Measurements from ENCODE around the gene CYS1. TPM values are rescaled to one million over a fixed set of nuclear protein-coding genes. Genes with fewer than 3 reads are reported as not detected.
"Not testable (repeated sequence)": the region's sequence is repeated elsewhere in the genome, so short reads cannot be mapped to it uniquely, and the experiment has no call there.

Gene CYS1
- total and polyA plus RNA-seq, 9 donors, result 6.5 to 16.8 (median 11.5) TPM

DNA sequence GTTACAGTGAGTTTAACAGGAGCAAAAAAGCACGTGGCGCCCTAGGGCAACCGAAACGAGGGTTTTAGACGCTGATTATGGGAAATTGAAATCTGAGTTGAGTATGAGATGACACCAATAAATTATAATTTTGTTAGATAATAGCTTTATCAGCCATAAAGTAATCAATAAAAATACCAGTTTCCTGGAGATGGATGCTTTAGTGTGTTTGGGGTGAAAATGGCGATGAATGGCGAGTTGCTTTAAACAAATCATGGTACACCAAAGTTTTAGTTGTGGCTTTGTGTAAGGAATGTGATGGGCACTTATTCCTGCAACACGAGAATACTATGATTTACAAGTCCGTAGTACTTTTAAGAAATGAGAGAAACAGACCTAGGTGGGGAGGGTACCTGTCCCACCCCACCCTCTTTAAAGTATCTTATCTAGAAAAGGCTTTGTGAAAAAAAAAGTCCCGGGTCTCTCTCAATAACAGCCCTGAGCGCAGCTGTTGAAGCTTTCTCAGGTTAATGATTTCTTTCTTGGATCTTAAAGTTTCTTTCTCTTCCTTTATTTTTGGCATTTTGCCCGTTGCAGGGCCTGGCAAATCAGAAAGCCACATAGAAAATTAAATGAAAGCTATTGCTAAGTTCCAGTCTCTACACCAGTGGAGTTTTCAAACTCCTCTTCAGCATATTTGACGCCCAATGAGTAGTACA lies 40.8 kb upstream of the CYS1 start:
- H3K4me1 ChIP-seq (ENCODE audit: control insufficient read depth, insufficient read depth, low read length), result peaks cover 34% of the 10 kb centered on the region
- H3K36me3 ChIP-seq (ENCODE audit: control insufficient read depth, insufficient read depth, low read length), result no peaks in the 10 kb centered on the region
- H3K4me3 ChIP-seq (ENCODE audit: low read length), result peak overlapping the region; percentile 60
- H3K9me3 ChIP-seq (replicated peaks; ENCODE audit: control insufficient read depth, low read depth, low read length), result no peaks in the 10 kb centered on the region
- peak; percentile 28 for DNase-seq
- WGBS (ENCODE audit: insufficient coverage), result 50% methylated on average over 2 of the region's 13 CpGs
- peak overlapping the region; percentile 25 for H3K27ac ChIP-seq (ENCODE audit: low read length)
- H3K27me3 ChIP-seq (ENCODE audit: control insufficient read depth, insufficient read depth, low read length), result peaks cover 2% of the 10 kb centered on the region

DNA sequence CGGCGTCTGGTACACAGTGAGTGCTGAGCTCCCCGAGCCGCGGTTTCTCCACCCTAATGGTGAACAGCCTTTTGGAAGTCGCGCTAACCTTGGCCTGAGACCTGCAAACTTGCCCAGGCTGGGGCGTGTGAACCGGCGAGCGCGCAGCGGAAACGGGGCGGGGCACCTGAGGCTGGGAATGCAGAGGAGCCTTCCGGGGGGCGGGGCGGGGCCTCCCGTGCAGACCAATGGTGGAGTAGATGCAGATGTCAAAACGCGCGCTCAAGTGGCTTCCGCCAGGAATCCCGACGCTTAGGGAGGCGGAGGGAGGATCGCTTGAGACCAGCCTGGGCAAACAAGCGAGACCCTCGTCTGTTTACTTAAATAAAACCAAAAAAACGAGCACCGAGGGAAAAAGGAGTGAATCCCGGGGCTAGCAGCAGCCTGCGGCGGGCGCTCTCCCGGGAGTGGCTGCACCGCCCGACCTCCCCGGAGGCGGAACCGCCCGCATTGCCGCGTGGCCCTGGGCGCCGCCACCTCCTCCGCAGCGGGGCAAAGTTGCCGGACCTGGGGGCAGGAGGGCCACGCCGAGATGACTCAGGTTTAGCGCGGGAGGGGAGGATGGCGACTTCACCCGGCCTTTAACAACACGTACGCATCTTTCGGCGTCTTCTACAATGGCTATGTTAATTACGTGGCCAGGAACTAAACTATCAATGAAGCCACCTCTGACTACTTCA lies 40.1 kb upstream of the CYS1 start:
- H3K27ac ChIP-seq (ENCODE audit: low read length), result peak overlapping the region; percentile 25
- peak overlapping the region; percentile 60 for H3K4me3 ChIP-seq (ENCODE audit: low read length)
- H3K9me3 ChIP-seq (replicated peaks; ENCODE audit: control insufficient read depth, low read depth, low read length), result no peaks in the 10 kb centered on the region
- no peaks in the 10 kb centered on the region for H3K36me3 ChIP-seq (ENCODE audit: control insufficient read depth, insufficient read depth, low read length)
- WGBS (ENCODE audit: insufficient coverage), result under 1% methylated on average over 55 of the region's 60 CpGs
- peaks cover 33% of the 10 kb centered on the region for H3K4me1 ChIP-seq (ENCODE audit: control insufficient read depth, insufficient read depth, low read length)
- H3K27me3 ChIP-seq (ENCODE audit: control insufficient read depth, insufficient read depth, low read length), result peaks cover 2% of the 10 kb centered on the region
- DNase-seq, result peak; percentile 91

DNA sequence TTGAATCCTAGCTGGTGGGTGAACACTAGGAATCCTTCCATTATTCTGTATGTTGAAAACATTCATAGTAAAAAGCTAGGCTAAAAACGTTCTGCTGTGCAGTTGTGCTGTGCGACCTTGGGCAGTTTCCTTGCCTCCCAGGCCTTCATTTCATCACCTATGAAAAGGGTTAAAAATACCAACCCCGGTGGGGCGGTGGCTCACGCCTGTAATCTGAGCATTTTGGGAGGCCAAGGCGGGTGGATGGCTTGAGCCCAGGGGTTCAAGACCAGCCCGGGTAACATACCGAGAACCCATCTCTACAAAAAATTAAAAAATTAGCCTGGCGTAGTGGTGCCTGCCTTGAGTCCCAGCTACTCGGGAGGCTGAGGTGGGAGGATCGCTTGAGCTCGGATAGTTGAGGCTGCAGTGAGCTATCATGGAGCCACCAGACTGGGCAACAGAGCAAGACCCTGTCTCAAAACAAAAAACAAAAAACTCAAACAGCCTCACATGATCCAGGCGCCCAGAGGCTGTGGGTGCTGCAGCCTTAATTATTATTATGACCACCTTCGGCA lies 39.5 kb upstream of the CYS1 start:
- Histone ChIP-seq H3K4me3 (ENCODE audit: low read length) (peak overlapping the region; percentile 60), H3K27me3 (ENCODE audit: control insufficient read depth, insufficient read depth, low read length) (peaks cover 2% of the 10 kb centered on the region), H3K4me1 (ENCODE audit: control insufficient read depth, insufficient read depth, low read length) (peaks cover 30% of the 10 kb centered on the region), H3K9me3 (replicated peaks; ENCODE audit: control insufficient read depth, low read depth, low read length) (no peaks in the 10 kb centered on the region), H3K36me3 (ENCODE audit: control insufficient read depth, insufficient read depth, low read length) (no peaks in the 10 kb centered on the region), H3K27ac (ENCODE audit: low read length) (no peak overlapping the region)
- peak; percentile 15 for DNase-seq
- 54% methylated on average over 5 of the region's 14 CpGs for WGBS (ENCODE audit: insufficient coverage)

DNA sequence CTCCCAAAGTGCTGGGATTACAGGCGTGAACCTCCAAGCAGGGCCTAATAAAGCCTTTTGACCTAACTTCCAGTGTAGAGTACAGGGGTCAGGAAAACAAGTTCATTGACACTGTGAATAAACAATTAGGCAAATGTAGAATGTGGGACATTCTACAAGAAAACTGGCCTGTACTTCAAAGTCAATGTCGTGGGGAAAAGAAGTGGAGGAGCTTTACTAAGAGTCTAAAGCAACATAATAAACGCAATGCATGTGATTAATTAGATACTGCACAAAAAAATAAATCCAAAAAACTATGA lies 38.8 kb upstream of the CYS1 start:
- Histone ChIP-seq H3K4me1 (ENCODE audit: control insufficient read depth, insufficient read depth, low read length) (peaks cover 28% of the 10 kb centered on the region), H3K36me3 (ENCODE audit: control insufficient read depth, insufficient read depth, low read length) (no peaks in the 10 kb centered on the region), H3K4me3 (ENCODE audit: low read length) (no peak overlapping the region), H3K27ac (ENCODE audit: low read length) (no peak overlapping the region), H3K9me3 (replicated peaks; ENCODE audit: control insufficient read depth, low read depth, low read length) (no peaks in the 10 kb centered on the region), H3K27me3 (ENCODE audit: control insufficient read depth, insufficient read depth, low read length) (peaks cover 2% of the 10 kb centered on the region)
- WGBS (ENCODE audit: insufficient coverage), result no CpG with 5 or more reads among the region's 3 CpGs
- no peak for DNase-seq

DNA sequence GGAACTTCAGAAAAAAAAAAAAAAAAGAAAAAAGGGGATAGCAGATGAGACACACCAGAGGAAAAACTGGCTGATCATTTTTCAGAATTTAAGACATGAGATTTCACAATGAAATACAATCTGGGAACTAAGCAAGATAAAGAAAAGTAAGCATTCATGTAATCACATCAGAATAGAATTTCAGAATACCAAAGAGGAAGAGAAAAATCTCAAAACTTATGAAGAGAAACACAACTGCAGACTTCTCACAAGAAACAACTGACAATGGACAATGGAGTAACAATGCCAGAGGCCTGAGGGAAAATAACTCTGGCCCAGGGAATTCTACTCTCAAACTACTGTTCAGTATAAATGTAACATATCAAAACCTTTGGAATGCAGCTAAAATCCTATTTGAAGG lies 29.1 kb upstream of the CYS1 start:
- Histone ChIP-seq H3K4me3 (ENCODE audit: low read length) (no peak overlapping the region), H3K9me3 (replicated peaks; ENCODE audit: control insufficient read depth, low read depth, low read length) (no peaks in the 10 kb centered on the region), H3K4me1 (ENCODE audit: control insufficient read depth, insufficient read depth, low read length) (no peaks in the 10 kb centered on the region), H3K36me3 (ENCODE audit: control insufficient read depth, insufficient read depth, low read length) (no peaks in the 10 kb centered on the region), H3K27me3 (ENCODE audit: control insufficient read depth, insufficient read depth, low read length) (no peaks in the 10 kb centered on the region), H3K27ac (ENCODE audit: low read length) (no peak overlapping the region)
- DNase-seq, result no peak

DNA sequence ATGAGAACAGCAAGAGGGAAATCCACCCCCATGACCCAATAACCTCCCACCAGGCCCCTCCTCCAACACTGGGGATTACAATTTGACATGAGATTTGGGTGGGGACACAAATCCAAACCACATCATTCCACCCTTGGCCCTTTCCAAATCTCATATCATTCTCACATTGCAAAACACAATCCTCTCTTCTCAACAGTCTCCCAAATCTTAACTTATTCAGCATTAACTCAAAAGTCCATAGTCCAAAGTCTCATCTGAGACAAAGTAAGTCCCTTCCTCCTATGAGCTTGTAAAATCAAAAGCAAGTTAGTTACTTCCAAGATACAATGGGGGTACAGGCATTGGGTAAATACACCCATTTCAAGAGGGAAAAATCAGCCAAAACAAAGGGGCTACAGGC lies 24.7 kb upstream of the CYS1 start:
- not testable (repeated sequence) for H3K36me3 ChIP-seq (ENCODE audit: control insufficient read depth, insufficient read depth, low read length); H3K9me3 ChIP-seq (replicated peaks; ENCODE audit: control insufficient read depth, low read depth, low read length); H3K4me1 ChIP-seq (ENCODE audit: control insufficient read depth, insufficient read depth, low read length); H3K4me3 ChIP-seq (ENCODE audit: low read length); DNase-seq; H3K27ac ChIP-seq (ENCODE audit: low read length); H3K27me3 ChIP-seq (ENCODE audit: control insufficient read depth, insufficient read depth, low read length)

DNA sequence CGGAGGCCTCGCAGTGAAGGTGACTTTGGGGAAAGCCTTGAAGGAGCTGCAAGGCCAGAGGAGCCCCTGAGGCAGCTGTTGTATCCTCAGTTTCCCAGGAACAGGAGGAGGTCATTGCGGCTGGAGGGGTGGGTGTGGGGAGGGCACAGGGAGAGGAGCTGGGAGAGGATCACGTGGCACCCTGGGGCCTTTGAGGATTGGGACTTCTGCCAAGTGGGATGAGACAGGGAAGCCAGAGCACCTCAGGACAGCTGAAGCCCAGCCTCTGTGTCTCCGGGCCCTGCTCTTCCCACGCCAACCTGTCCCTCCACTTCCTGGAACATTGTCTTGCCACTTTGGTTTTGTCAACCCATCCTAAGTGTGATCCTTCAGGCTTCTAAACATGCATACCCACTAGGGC lies 23.0 kb upstream of the CYS1 start:
- WGBS (ENCODE audit: insufficient coverage), result 75% methylated on average over 6 of the region's 6 CpGs
- H3K36me3 ChIP-seq (ENCODE audit: control insufficient read depth, insufficient read depth, low read length), result no peaks in the 10 kb centered on the region
- no peak overlapping the region for H3K4me3 ChIP-seq (ENCODE audit: low read length)
- no peaks in the 10 kb centered on the region for H3K9me3 ChIP-seq (replicated peaks; ENCODE audit: control insufficient read depth, low read depth, low read length)
- no peak for DNase-seq
- H3K27ac ChIP-seq (ENCODE audit: low read length), result no peak overlapping the region
- no peaks in the 10 kb centered on the region for H3K27me3 ChIP-seq (ENCODE audit: control insufficient read depth, insufficient read depth, low read length)
- no peaks in the 10 kb centered on the region for H3K4me1 ChIP-seq (ENCODE audit: control insufficient read depth, insufficient read depth, low read length)

DNA sequence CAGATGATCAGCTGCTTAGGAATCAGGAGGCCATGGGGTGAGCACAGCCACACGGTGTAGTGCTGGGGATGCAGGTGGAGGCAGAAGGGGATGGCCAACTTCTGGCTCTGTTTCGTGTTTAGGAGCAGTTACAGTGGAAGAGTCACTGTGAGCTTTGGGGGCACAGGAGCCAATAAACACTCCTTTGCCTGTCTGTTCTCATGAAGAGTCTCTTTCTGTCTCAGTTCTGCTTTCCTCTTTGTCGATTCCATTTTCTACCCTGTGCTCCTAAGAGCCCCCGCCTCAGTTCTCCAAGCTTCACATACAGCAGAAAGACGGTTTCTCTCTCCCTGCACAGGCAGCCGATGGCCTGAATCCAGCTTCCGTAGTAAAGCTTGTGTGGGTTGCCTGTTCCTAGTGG lies 21.3 kb upstream of the CYS1 start:
- H3K27ac ChIP-seq (ENCODE audit: low read length), result no peak overlapping the region
- no peak for DNase-seq
- peaks cover 4% of the 10 kb centered on the region for H3K27me3 ChIP-seq (ENCODE audit: control insufficient read depth, insufficient read depth, low read length)
- H3K4me1 ChIP-seq (ENCODE audit: control insufficient read depth, insufficient read depth, low read length), result peaks cover 6% of the 10 kb centered on the region
- WGBS (ENCODE audit: insufficient coverage), result 28% methylated on average over 3 of the region's 7 CpGs
- H3K4me3 ChIP-seq (ENCODE audit: low read length), result no peak overlapping the region
- H3K36me3 ChIP-seq (ENCODE audit: control insufficient read depth, insufficient read depth, low read length), result no peaks in the 10 kb centered on the region
- no peaks in the 10 kb centered on the region for H3K9me3 ChIP-seq (replicated peaks; ENCODE audit: control insufficient read depth, low read depth, low read length)

DNA sequence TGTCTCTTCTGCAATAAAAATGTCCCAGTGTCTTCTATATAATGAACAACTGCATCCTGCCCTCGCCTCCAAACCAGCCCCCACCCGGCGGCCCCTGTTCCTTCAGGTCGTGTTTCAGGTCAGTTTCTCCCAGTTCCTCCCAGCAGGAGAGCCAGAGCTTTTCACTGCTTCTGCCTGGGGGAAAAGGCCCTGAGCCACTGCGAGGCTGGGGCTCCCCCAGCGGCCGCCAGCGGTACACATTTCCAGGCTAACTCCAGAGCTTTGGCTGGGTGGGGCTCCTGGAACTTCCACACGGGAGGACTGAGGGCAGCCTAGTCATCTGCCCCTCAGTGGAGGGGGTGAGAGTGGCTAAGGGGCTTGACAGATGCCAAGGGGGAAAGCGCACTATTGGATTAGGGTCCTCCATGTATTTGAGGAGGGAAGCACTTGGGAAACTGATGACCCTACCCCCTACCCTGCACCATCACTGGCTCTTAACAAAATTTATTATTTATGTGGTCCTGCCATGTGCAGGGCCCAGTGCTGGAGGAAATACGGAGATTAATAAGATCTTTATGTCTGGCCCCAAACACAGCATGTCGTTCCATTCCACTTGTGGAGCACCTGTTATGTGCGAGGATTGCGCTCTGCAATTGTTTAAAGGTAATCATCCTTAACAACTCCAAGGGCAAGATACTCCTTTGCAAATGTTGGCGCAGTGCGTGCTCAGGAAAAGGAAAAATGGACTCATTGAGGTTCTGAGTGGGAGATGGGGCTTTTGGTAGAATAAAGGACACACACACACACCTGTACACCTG lies 17.3 kb upstream of the CYS1 start:
- WGBS (ENCODE audit: insufficient coverage), result 16% methylated on average over 9 of the region's 16 CpGs
- DNase-seq, result peak; percentile 67

DNA sequence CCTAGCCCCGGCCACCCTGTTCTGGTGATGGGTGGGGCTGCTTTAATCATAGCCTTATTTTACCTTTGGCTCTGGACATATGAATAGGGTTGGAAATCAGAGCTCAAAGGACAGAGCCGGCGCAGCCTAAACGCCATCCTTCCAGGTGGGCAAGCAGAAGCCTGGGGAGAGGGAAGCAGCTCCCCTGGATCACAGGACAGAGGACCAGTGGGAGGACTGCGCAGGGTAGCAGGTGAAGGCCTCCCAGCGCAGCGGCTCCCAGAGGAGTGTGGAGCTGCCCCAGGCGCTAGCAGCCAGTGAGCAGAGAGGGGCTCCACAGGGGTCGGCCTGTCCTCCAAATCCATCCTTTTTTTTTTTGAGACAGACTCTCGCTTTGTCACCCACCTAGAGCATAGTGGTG lies 16.4 kb upstream of the CYS1 start:
- 76% methylated on average over 6 of the region's 10 CpGs for WGBS (ENCODE audit: insufficient coverage)
- H3K36me3 ChIP-seq (ENCODE audit: control insufficient read depth, insufficient read depth, low read length), result no peaks in the 10 kb centered on the region
- DNase-seq, result no peak
- no peak overlapping the region for H3K27ac ChIP-seq (ENCODE audit: low read length)
- H3K4me1 ChIP-seq (ENCODE audit: control insufficient read depth, insufficient read depth, low read length), result peaks cover 7% of the 10 kb centered on the region
- H3K27me3 ChIP-seq (ENCODE audit: control insufficient read depth, insufficient read depth, low read length), result peaks cover 36% of the 10 kb centered on the region
- no peak overlapping the region for H3K4me3 ChIP-seq (ENCODE audit: low read length)
- no peaks in the 10 kb centered on the region for H3K9me3 ChIP-seq (replicated peaks; ENCODE audit: control insufficient read depth, low read depth, low read length)

More for the DNA sequence above, 17.3 kb upstream of the CYS1 start:
- Histone ChIP-seq H3K9me3 (replicated peaks; ENCODE audit: control insufficient read depth, low read depth, low read length) (no peaks in the 10 kb centered on the region), H3K27ac (ENCODE audit: low read length) (no peak overlapping the region), H3K27me3 (ENCODE audit: control insufficient read depth, insufficient read depth, low read length) (peaks cover 27% of the 10 kb centered on the region), H3K36me3 (ENCODE audit: control insufficient read depth, insufficient read depth, low read length) (no peaks in the 10 kb centered on the region), H3K4me1 (ENCODE audit: control insufficient read depth, insufficient read depth, low read length) (peaks cover 6% of the 10 kb centered on the region), H3K4me3 (ENCODE audit: low read length) (no peak overlapping the region)
